ENCODE results near the gene PSME2. TPM values are rescaled to one million over a fixed set of nuclear protein-coding genes. Genes with fewer than 3 reads are reported as not detected.
A peak's percentile ranks its signal among the peaks of the same experiment; 100 is the strongest.

Gene PSME2
- total and polyA plus RNA-seq, 5 experiments from 2014 or later, result 129 to 471 (median 402) TPM

- Mint-ChIP-seq H3K27me3 (no peaks in the 10 kb centered on the region), H3K27ac (peak overlapping the region in 2 of 10 donors; percentile 41 to 47), H3K36me3 (peaks cover 0 to 49% (median 12%) of the 10 kb centered on the region in 3 donors)
These were observed 3.7 kb upstream of the PSME2 start for GRCh38 chr14:24150061-24150460.

GRCh38 chr14:24149302-24149969 lies 3.0 kb upstream of the PSME2 start:
- Mint-ChIP-seq H3K4me3 (peak overlapping the region in 9 of 10 donors; percentile 39 to 100 (median 91)), H3K36me3 (peaks cover 0 to 46% (median 12%) of the 10 kb centered on the region in 3 donors)

More at GRCh38 chr14:24150061-24150460, 3.7 kb upstream of the PSME2 start:
- POLR2A ChIA-PET, result interaction anchor here (0.6 to 1.5 kb wide), 4 partner anchors 11 to 36 kb away, joined by 3 to 6 read pairs (median 4); partner anchors contain the start of genes DCAF11, IRF9, NRL and PSME1
- DNase-seq (no peak), ATAC-seq (no peak)
- peaks cover 17 to 49% (median 48%) of the 10 kb centered on the region in 4 donors for H3K4me1 Mint-ChIP-seq
- H3K4me3 Mint-ChIP-seq, result peak overlapping the region in 1 of 10 donors; percentile 63
- H3K9me3 Mint-ChIP-seq, result no peaks in the 10 kb centered on the region

GRCh38 chr14:24147761-24148428 lies 1.5 kb upstream of the PSME2 start:
- Mint-ChIP-seq H3K27ac (peak overlapping the region; percentile 57 to 86 (median 79)), H3K9me3 (no peaks in the 10 kb centered on the region), H3K27me3 (no peaks in the 10 kb centered on the region), H3K4me1 (peaks cover 19 to 68% (median 65%) of the 10 kb centered on the region in 4 donors), H3K36me3 (peaks cover 0 to 53% (median 12%) of the 10 kb centered on the region in 3 donors), H3K4me3 (peak overlapping the region; percentile 86 to 100 (median 92))
- ATAC-seq (no peak), DNase-seq (no peak)
- POLR2A ChIA-PET, result interaction anchor here (0.9 to 5.1 kb wide), 13 partner anchors 9 to 94 kb away, joined by 3 to 84 read pairs (median 13); partner anchors contain the start of genes DCAF11, IPO4, IRF9 and NRL

More at GRCh38 chr14:24149302-24149969, 3.0 kb upstream of the PSME2 start:
- no peaks in the 10 kb centered on the region for H3K27me3 Mint-ChIP-seq
- peaks cover 17 to 54% (median 52%) of the 10 kb centered on the region in 4 donors for H3K4me1 Mint-ChIP-seq
- H3K27ac Mint-ChIP-seq, result peak overlapping the region in 3 of 10 donors; percentile 15 to 57 (median 38)
- no peak for ATAC-seq
- no peaks in the 10 kb centered on the region for H3K9me3 Mint-ChIP-seq
- POLR2A ChIA-PET, result interaction anchor here (1.4 to 5.1 kb wide), 5 partner anchors 7 to 35 kb away, joined by 3 to 55 read pairs (median 8); partner anchors contain the start of genes DCAF11, IRF9, NRL and PSME1
- no peak for DNase-seq

GRCh38 chr14:24146978-24147760 lies 759 bp upstream of the PSME2 start, which contains the start of gene RNF31:
Gene RNF31, plus strand, starts transcription at chr14:24147498. Its CDS starts 201 bp downstream, at chr14:24147699.
- POLR2A ChIA-PET, result interaction anchor here (1.0 to 5.1 kb wide), 17 partner anchors 10 to 284 kb away, joined by 3 to 84 read pairs (median 12); partner anchors contain the start of genes CHMP4A, DCAF11, IPO4 and IRF9

GRCh38 chr14:24145690-24146452 lies 539 bp downstream of the PSME2 start:
- no peak for DNase-seq
- no peaks in the 10 kb centered on the region for H3K9me3 Mint-ChIP-seq
- peaks cover 23 to 78% (median 74%) of the 10 kb centered on the region in 4 donors for H3K4me1 Mint-ChIP-seq
- H3K27ac Mint-ChIP-seq, result peak overlapping the region; percentile 91 to 99 (median 96)
- H3K4me3 Mint-ChIP-seq, result peak overlapping the region; percentile 94 to 100 (median 98)
- H3K36me3 Mint-ChIP-seq, result peaks cover 0 to 35% (median 9%) of the 10 kb centered on the region in 3 donors
- H3K27me3 Mint-ChIP-seq, result no peaks in the 10 kb centered on the region
- no peak for ATAC-seq
- POLR2A ChIA-PET, result interaction anchor here (0.6 to 5.1 kb wide), 15 partner anchors 9 to 285 kb away, joined by 3 to 84 read pairs (median 12); partner anchors contain the start of genes CHMP4A, DCAF11, IRF9 and NRL

More at GRCh38 chr14:24146978-24147760, 759 bp upstream of the PSME2 start, which contains the start of gene RNF31:
- no peaks in the 10 kb centered on the region for H3K9me3 Mint-ChIP-seq
- H3K4me1 Mint-ChIP-seq, result peaks cover 22 to 71% (median 69%) of the 10 kb centered on the region in 4 donors
- peak within 1 kb of the TSS; percentile 94 to 100 (median 98) for H3K4me3 Mint-ChIP-seq
- peak within 1 kb of the TSS; percentile 91 to 99 (median 96) for H3K27ac Mint-ChIP-seq
- H3K36me3 Mint-ChIP-seq, result peaks cover 0 to 48% (median 12%) of the 10 kb centered on the region in 3 donors
- ATAC-seq, result peak; percentile 87 to 90
- no peaks in the 10 kb centered on the region for H3K27me3 Mint-ChIP-seq
- DNase-seq, result peak; percentile 91 to 98 (median 96)

- Mint-ChIP-seq H3K9me3 (no peaks in the 10 kb centered on the region), H3K4me1 (peaks cover 23 to 77% (median 74%) of the 10 kb centered on the region in 4 donors), H3K27ac (peak overlapping the region in 8 of 10 donors; percentile 62 to 99 (median 92)), H3K27me3 (no peaks in the 10 kb centered on the region), H3K4me3 (peak overlapping the region; percentile 94 to 100 (median 98)), H3K36me3 (peaks cover 0 to 29% (median 4%) of the 10 kb centered on the region in 3 donors)
- DNase-seq, result no peak
- no peak for ATAC-seq
- POLR2A ChIA-PET, result interaction anchor here (0.6 to 5.1 kb wide), 9 partner anchors 8 to 97 kb away, joined by 3 to 84 read pairs (median 12); partner anchors contain the start of genes DCAF11, IRF9, NRL and PSME1
These were observed 1.2 kb downstream of the PSME2 start for GRCh38 chr14:24145219-24145618.

GRCh38 chr14:24144451-24144850 lies 2.0 kb downstream of the PSME2 start:
- peaks cover 0 to 27% (median 4%) of the 10 kb centered on the region in 3 donors for H3K36me3 Mint-ChIP-seq
- H3K27ac Mint-ChIP-seq, result peak overlapping the region in 8 of 10 donors; percentile 8 to 87 (median 48)
- H3K4me1 Mint-ChIP-seq, result peaks cover 25 to 78% (median 71%) of the 10 kb centered on the region in 4 donors
- DNase-seq (no peak), ATAC-seq (no peak)
- H3K27me3 Mint-ChIP-seq, result no peaks in the 10 kb centered on the region
- no peaks in the 10 kb centered on the region for H3K9me3 Mint-ChIP-seq
- H3K4me3 Mint-ChIP-seq, result peak overlapping the region in 7 of 10 donors; percentile 5 to 70 (median 50)
- POLR2A ChIA-PET, result interaction anchor here (1.2 to 5.1 kb wide), 4 partner anchors 8 to 29 kb away, joined by 3 to 55 read pairs (median 4); partner anchors contain the start of genes IRF9 and PSME1

- no peak for DNase-seq
- Mint-ChIP-seq H3K36me3 (peaks cover 0 to 30% (median 4%) of the 10 kb centered on the region in 3 donors), H3K27me3 (no peaks in the 10 kb centered on the region), H3K4me1 (peaks cover 28 to 78% (median 70%) of the 10 kb centered on the region in 4 donors), H3K27ac (peak overlapping the region in 4 of 10 donors; percentile 15 to 94 (median 50)), H3K9me3 (no peaks in the 10 kb centered on the region), H3K4me3 (peak overlapping the region in 6 of 10 donors; percentile 26 to 58 (median 38))
- ATAC-seq, result no peak
- POLR2A ChIA-PET, result interaction anchor here (0.8 to 1.3 kb wide), 5 partner anchors 7 to 30 kb away, joined by 3 to 4 read pairs (median 3); partner anchors contain the start of genes IRF9 and PSME1
These were observed 2.9 kb downstream of the PSME2 start for GRCh38 chr14:24143511-24143910.

- ATAC-seq (peak; percentile 90 to 93), DNase-seq (peak; percentile 95 to 100 (median 99))
- Mint-ChIP-seq H3K4me1 (peaks cover 31 to 88% (median 79%) of the 10 kb centered on the region in 4 donors), H3K9me3 (no peaks in the 10 kb centered on the region), H3K36me3 (peaks cover 0 to 36% (median 8%) of the 10 kb centered on the region in 3 donors), H3K4me3 (peak within 1 kb of the TSS; percentile 88 to 96 (median 91)), H3K27ac (peak within 1 kb of the TSS; percentile 83 to 97 (median 94)), H3K27me3 (no peaks in the 10 kb centered on the region)
- POLR2A ChIA-PET, result interaction anchor here (0.6 to 2.6 kb wide), 16 partner anchors 9 to 290 kb away, joined by 3 to 33 read pairs (median 4); partner anchors contain the start of genes DCAF11, IPO4, IRF9 and NRL
These were observed 5.1 kb downstream of the PSME2 start, which contains the start of gene EMC9 for GRCh38 chr14:24141097-24141880. Gene EMC9, minus strand, starts transcription at chr14:24141591. Its CDS starts 287 bp downstream, at chr14:24141304.
